AG10803 (cell line): ENCODE measurements around the gene PROC.
A peak's percentile ranks its signal among the peaks of the same experiment; 100 is the strongest.

ENCODE experiments used
- DNase-seq: peaks from one replicate; pipeline ENCODE4 v3.0.0; 2010; ENCODE audit warnings: low read depth
- H3K4me3 ChIP-seq: 2 replicates; pipeline ENCODE4 v1.5.1; 2011; ENCODE audit warnings: mild to moderate bottlenecking, low read length, control low read depth
- TF ChIP-seq, protein P1 (sequence below): conservative IDR thresholded peaks from 2 replicates; pipeline ENCODE4 v1.5.1; 2011; ENCODE audit warnings: mild to moderate bottlenecking, low read length, control low read depth, inconsistent platforms

Gene PROC

DNA sequence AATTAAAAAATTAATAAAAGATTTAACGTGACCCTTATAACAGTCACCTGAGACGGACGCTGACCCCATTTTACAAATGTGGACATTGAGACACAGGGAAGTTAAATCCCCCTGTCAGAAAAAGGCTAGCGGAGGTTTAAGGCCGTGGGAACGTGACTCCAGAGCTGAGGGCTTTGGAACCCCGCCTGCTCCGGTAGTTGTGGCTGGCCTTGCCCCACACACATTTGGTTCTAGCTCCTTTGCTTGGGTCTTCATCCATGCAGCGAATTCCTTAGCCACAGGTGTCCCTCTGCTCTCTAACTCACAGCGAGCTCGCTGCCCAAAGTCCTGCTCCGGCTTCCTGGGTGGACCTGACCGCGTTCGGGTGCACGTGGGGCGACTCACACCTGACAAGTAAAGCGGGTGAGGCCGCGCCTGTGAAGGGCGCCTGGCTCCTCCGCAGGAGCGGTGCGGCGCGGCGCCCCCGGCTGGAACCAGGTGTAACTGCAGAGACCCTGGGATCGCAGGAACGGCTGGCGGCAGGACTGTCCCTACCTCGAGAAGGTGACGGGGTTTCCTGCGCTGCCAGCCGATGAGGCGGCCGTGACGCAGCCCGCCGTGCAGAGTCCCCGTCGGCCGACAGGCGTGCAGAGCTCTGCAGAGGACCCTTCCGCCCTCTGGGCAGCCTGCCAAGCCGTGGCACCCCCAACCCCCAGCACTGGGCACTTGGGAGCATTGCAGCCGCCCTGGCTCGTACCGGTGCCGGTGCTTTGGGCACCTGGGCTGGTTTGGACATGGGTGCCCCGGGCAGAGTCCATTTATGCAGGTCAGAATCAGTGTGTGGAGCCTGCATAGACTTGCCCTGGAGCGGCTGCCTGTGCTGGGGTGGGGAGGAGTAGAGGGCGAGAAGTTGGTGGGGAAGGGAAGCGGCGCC, 2.4 kb upstream of the PROC start:
- H3K4me3 ChIP-seq: peak overlapping the region; percentile 9; the same call in 1 of the 2 replicates
- DNase-seq: no peak
- TF ChIP-seq, protein P1, sequence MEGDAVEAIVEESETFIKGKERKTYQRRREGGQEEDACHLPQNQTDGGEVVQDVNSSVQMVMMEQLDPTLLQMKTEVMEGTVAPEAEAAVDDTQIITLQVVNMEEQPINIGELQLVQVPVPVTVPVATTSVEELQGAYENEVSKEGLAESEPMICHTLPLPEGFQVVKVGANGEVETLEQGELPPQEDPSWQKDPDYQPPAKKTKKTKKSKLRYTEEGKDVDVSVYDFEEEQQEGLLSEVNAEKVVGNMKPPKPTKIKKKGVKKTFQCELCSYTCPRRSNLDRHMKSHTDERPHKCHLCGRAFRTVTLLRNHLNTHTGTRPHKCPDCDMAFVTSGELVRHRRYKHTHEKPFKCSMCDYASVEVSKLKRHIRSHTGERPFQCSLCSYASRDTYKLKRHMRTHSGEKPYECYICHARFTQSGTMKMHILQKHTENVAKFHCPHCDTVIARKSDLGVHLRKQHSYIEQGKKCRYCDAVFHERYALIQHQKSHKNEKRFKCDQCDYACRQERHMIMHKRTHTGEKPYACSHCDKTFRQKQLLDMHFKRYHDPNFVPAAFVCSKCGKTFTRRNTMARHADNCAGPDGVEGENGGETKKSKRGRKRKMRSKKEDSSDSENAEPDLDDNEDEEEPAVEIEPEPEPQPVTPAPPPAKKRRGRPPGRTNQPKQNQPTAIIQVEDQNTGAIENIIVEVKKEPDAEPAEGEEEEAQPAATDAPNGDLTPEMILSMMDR: peak; percentile 20; the same call in 1 of the 2 replicates

DNA sequence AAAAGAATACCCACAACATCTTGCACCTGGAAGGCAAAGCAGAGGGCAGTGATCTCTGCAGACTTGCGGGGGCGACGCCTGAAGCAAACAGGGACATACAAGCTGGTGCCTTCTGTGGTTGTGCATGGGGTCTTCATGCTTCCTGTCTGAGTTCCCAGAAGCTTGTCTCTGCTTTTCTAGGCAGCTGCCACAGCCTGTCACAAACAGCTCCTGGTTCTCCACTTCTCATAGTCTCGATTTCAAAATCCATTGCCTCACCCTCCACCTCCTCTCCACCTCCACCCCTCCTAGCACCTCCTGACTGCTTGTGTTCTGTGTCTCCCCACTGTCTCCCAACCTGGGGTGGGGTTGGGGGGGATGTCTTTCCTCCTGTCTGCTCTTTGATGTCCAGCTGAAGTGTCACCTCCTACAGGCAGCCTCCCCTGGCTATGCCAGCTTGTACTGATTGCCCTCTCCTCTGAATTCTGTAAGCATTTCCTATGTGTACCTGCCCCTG, 1.7 kb upstream of the PROC start:
- DNase-seq: no peak
- no peak overlapping the region for H3K4me3 ChIP-seq
- TF ChIP-seq, protein P1: no peak

DNA sequence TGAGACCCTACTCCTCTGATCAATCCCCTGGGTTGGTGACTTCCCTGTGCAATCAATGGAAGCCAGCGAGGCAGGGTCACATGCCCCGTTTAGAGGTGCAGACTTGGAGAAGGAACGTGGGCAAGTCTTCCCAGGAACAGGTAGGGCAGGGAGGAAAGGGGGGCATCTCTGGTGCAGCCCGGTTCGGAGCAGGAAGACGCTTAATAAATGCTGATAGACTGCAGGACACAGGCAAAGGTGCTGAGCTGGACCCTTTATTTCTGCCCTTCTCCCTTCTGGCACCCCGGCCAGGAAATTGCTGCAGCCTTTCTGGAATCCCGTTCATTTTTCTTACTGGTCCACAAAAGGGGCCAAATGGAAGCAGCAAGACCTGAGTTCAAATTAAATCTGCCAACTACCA, 821 bp upstream of the PROC start:
- H3K4me3 ChIP-seq: no peak overlapping the region
- no peak for DNase-seq
- TF ChIP-seq, protein P1: no peak

DNA sequence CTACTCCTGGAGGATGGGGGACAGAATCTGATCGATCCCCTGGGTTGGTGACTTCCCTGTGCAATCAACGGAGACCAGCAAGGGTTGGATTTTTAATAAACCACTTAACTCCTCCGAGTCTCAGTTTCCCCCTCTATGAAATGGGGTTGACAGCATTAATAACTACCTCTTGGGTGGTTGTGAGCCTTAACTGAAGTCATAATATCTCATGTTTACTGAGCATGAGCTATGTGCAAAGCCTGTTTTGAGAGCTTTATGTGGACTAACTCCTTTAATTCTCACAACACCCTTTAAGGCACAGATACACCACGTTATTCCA, 844 bp downstream of the PROC start:
- DNase-seq: no peak
- no peak overlapping the region for H3K4me3 ChIP-seq
- TF ChIP-seq, protein P1: no peak

DNA sequence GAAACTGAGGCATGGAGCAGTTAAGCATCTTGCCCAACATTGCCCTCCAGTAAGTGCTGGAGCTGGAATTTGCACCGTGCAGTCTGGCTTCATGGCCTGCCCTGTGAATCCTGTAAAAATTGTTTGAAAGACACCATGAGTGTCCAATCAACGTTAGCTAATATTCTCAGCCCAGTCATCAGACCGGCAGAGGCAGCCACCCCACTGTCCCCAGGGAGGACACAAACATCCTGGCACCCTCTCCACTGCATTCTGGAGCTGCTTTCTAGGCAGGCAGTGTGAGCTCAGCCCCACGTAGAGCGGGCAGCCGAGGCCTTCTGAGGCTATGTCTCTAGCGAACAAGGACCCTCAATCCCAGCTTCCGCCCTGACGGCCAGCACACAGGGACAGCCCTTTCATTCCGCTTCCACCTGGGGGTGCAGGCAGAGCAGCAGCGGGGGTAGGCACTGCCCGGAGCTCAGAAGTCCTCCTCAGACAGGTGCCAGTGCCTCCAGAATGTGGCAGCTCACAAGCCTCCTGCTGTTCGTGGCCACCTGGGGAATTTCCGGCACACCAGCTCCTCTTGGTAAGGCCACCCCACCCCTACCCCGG, 1.3 kb downstream of the PROC start:
- TF ChIP-seq, protein P1: no peak
- peak; percentile 48 for DNase-seq
- H3K4me3 ChIP-seq: no peak overlapping the region

DNA sequence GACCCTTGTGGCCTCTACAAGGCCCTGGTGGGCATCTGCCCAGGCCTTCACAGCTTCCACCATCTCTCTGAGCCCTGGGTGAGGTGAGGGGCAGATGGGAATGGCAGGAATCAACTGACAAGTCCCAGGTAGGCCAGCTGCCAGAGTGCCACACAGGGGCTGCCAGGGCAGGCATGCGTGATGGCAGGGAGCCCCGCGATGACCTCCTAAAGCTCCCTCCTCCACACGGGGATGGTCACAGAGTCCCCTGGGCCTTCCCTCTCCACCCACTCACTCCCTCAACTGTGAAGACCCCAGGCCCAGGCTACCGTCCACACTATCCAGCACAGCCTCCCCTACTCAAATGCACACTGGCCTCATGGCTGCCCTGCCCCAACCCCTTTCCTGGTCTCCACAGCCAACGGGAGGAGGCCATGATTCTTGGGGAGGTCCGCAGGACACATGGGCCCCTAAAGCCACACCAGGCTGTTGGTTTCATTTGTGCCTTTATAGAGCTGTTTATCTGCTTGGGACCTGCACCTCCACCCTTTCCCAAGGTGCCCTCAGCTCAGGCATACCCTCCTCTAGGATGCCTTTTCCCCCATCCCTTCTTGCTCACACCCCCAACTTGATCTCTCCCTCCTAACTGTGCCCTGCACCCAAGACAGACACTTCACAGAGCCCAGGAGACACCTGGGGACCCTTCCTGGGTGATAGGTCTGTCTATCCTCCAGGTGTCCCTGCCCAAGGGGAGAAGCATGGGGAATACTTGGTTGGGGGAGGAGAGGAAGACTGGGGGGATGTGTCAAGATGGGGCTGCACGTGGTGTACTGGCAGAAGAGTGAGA, 2.0 kb downstream of the PROC start:
- TF ChIP-seq, protein P1: no peak
- no peak for DNase-seq
- no peak overlapping the region for H3K4me3 ChIP-seq
